ENCODE measurements around the gene OLIG1. TPM values are rescaled to one million over a fixed set of nuclear protein-coding genes. Genes with fewer than 3 reads are reported as not detected.

The OLIG1 gene
- total and polyA plus RNA-seq, 2 donors: 0.05 to 0.14 TPM

DNA sequence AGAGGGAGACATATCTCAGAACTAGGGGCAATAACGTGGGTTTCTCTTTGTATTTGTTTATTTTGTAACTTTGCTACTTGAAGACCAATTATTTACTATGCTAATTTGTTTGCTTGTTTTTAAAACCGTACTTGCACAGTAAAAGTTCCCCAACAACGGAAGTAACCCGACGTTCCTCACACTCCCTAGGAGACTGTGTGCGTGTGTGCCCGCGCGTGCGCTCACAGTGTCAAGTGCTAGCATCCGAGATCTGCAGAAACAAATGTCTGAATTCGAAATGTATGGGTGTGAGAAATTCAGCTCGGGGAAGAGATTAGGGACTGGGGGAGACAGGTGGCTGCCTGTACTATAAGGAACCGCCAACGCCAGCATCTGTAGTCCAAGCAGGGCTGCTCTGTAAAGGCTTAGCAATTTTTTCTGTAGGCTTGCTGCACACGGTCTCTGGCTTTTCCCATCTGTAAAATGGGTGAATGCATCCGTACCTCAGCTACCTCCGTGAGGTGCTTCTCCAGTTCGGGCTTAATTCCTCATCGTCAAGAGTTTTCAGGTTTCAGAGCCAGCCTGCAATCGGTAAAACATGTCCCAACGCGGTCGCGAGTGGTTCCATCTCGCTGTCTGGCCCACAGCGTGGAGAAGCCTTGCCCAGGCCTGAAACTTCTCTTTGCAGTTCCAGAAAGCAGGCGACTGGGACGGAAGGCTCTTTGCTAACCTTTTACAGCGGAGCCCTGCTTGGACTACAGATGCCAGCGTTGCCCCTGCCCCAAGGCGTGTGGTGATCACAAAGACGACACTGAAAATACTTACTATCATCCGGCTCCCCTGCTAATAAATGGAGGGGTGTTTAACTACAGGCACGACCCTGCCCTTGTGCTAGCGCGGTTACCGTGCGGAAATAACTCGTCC is 45.5 kb upstream of the OLIG1 start:
- Histone ChIP-seq H3K36me3 (ENCODE audit: control insufficient read depth in 2 of 2, insufficient read depth in 2 of 2, low read length in 1 of 2) (no peaks in the 10 kb centered on the region), H3K4me3 (ENCODE audit: low read length in 2 of 2) (no peak overlapping the region), H3K27me3 (ENCODE audit: control insufficient read depth in 2 of 2, insufficient read depth in 1 of 2, low read length in 1 of 2) (peaks cover 97 to 99% of the 10 kb centered on the region in 2 donors), H3K4me1 (ENCODE audit: control insufficient read depth in 2 of 2, insufficient read depth in 2 of 2, low read length in 2 of 2) (peaks cover 0 to 7% of the 10 kb centered on the region in 2 donors), H3K27ac (ENCODE audit: low read depth in 1 of 2, low read length in 1 of 2) (no peak overlapping the region), H3K9me3 (ENCODE audit: control insufficient read depth in 2 of 2, insufficient read depth in 1 of 2, low read length in 1 of 2) (peaks cover 4 to 8% of the 10 kb centered on the region in 2 donors)
- 12% methylated on average over 40 of the region's 40 CpGs for WGBS
- peak in 1 of 9 donors; percentile 32 for DNase-seq (ENCODE audit: low read depth in 6 of 9, low spot score in 9 of 9)

DNA sequence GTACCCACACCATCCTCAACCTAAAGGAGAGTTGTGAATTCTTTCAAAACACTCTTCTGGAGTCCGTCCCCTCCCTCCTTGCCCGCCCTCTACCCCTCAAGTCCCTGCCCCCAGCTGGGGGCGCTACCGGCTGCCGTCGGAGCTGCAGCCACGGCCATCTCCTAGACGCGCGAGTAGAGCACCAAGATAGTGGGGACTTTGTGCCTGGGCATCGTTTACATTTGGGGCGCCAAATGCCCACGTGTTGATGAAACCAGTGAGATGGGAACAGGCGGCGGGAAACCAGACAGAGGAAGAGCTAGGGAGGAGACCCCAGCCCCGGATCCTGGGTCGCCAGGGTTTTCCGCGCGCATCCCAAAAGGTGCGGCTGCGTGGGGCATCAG is 44.8 kb upstream of the OLIG1 start:
- 10% methylated on average over 22 of the region's 22 CpGs for WGBS
- peaks cover 97 to 99% of the 10 kb centered on the region in 2 donors for H3K27me3 ChIP-seq (ENCODE audit: control insufficient read depth in 2 of 2, insufficient read depth in 1 of 2, low read length in 1 of 2)
- no peak overlapping the region for H3K27ac ChIP-seq (ENCODE audit: low read depth in 1 of 2, low read length in 1 of 2)
- H3K4me3 ChIP-seq (ENCODE audit: low read length in 2 of 2): no peak overlapping the region
- peaks cover 4 to 8% of the 10 kb centered on the region in 2 donors for H3K9me3 ChIP-seq (ENCODE audit: control insufficient read depth in 2 of 2, insufficient read depth in 1 of 2, low read length in 1 of 2)
- H3K4me1 ChIP-seq (ENCODE audit: control insufficient read depth in 2 of 2, insufficient read depth in 2 of 2, low read length in 2 of 2): peaks cover 0 to 8% of the 10 kb centered on the region in 2 donors
- no peaks in the 10 kb centered on the region for H3K36me3 ChIP-seq (ENCODE audit: control insufficient read depth in 2 of 2, insufficient read depth in 2 of 2, low read length in 1 of 2)
- DNase-seq (ENCODE audit: low read depth in 6 of 9, low spot score in 9 of 9): no peak

GRCh38 chr21:33025489-33026442 is 44.2 kb upstream of the OLIG1 start, which contains the start of gene OLIG2:
TSS of gene OLIG2 (plus strand) at chr21:33025935. CDS start at chr21:33026863, 928 bp downstream.
- Histone ChIP-seq H3K9me3 (ENCODE audit: control insufficient read depth in 2 of 2, insufficient read depth in 1 of 2, low read length in 1 of 2) (peaks cover 4 to 8% of the 10 kb centered on the region in 2 donors), H3K4me3 (ENCODE audit: low read length in 2 of 2) (no peak within 1 kb of the TSS), H3K27ac (ENCODE audit: low read depth in 1 of 2, low read length in 1 of 2) (no peak within 1 kb of the TSS), H3K4me1 (ENCODE audit: control insufficient read depth in 2 of 2, insufficient read depth in 2 of 2, low read length in 2 of 2) (peaks cover 0 to 8% of the 10 kb centered on the region in 2 donors), H3K27me3 (ENCODE audit: control insufficient read depth in 2 of 2, insufficient read depth in 1 of 2, low read length in 1 of 2) (peaks cover 97 to 99% of the 10 kb centered on the region in 2 donors), H3K36me3 (ENCODE audit: control insufficient read depth in 2 of 2, insufficient read depth in 2 of 2, low read length in 1 of 2) (no peaks in the 10 kb centered on the region)
- 4% methylated on average over 59 of the region's 59 CpGs for WGBS
- DNase-seq (ENCODE audit: low read depth in 6 of 9, low spot score in 9 of 9): no peak

DNA sequence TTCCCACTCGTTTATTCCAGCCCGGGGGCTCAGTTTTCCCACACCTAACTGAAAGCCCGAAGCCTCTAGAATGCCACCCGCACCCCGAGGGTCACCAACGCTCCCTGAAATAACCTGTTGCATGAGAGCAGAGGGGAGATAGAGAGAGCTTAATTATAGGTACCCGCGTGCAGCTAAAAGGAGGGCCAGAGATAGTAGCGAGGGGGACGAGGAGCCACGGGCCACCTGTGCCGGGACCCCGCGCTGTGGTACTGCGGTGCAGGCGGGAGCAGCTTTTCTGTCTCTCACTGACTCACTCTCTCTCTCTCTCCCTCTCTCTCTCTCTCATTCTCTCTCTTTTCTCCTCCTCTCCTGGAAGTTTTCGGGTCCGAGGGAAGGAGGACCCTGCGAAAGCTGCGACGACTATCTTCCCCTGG is 43.5 kb upstream of the OLIG1 start:
- H3K4me3 ChIP-seq (ENCODE audit: low read length in 2 of 2): no peak overlapping the region
- peaks cover 4 to 8% of the 10 kb centered on the region in 2 donors for H3K9me3 ChIP-seq (ENCODE audit: control insufficient read depth in 2 of 2, insufficient read depth in 1 of 2, low read length in 1 of 2)
- no peak for DNase-seq (ENCODE audit: low read depth in 6 of 9, low spot score in 9 of 9)
- H3K27me3 ChIP-seq (ENCODE audit: control insufficient read depth in 2 of 2, insufficient read depth in 1 of 2, low read length in 1 of 2): peaks cover 96 to 99% of the 10 kb centered on the region in 2 donors
- peaks cover 0 to 8% of the 10 kb centered on the region in 2 donors for H3K4me1 ChIP-seq (ENCODE audit: control insufficient read depth in 2 of 2, insufficient read depth in 2 of 2, low read length in 2 of 2)
- no peak overlapping the region for H3K27ac ChIP-seq (ENCODE audit: low read depth in 1 of 2, low read length in 1 of 2)
- H3K36me3 ChIP-seq (ENCODE audit: control insufficient read depth in 2 of 2, insufficient read depth in 2 of 2, low read length in 1 of 2): no peaks in the 10 kb centered on the region
- 6% methylated on average over 21 of the region's 21 CpGs for WGBS

GRCh38 chr21:33026878-33027400 is 43.0 kb upstream of the OLIG1 start:
- 6% methylated on average over 54 of the region's 54 CpGs for WGBS
- DNase-seq (ENCODE audit: low read depth in 6 of 9, low spot score in 9 of 9): no peak
- H3K27me3 ChIP-seq (ENCODE audit: control insufficient read depth in 2 of 2, insufficient read depth in 1 of 2, low read length in 1 of 2): peaks cover 96 to 99% of the 10 kb centered on the region in 2 donors
- H3K4me3 ChIP-seq (ENCODE audit: low read length in 2 of 2): no peak overlapping the region
- H3K36me3 ChIP-seq (ENCODE audit: control insufficient read depth in 2 of 2, insufficient read depth in 2 of 2, low read length in 1 of 2): no peaks in the 10 kb centered on the region
- peaks cover 0 to 8% of the 10 kb centered on the region in 2 donors for H3K4me1 ChIP-seq (ENCODE audit: control insufficient read depth in 2 of 2, insufficient read depth in 2 of 2, low read length in 2 of 2)
- H3K27ac ChIP-seq (ENCODE audit: low read depth in 1 of 2, low read length in 1 of 2): no peak overlapping the region
- H3K9me3 ChIP-seq (ENCODE audit: control insufficient read depth in 2 of 2, insufficient read depth in 1 of 2, low read length in 1 of 2): peaks cover 4 to 8% of the 10 kb centered on the region in 2 donors

- peaks cover 0 to 8% of the 10 kb centered on the region in 2 donors for H3K4me1 ChIP-seq (ENCODE audit: control insufficient read depth in 2 of 2, insufficient read depth in 2 of 2, low read length in 2 of 2)
- DNase-seq (ENCODE audit: low read depth in 6 of 9, low spot score in 9 of 9): no peak
- peaks cover 4 to 8% of the 10 kb centered on the region in 2 donors for H3K9me3 ChIP-seq (ENCODE audit: control insufficient read depth in 2 of 2, insufficient read depth in 1 of 2, low read length in 1 of 2)
- 3% methylated on average over 85 of the region's 85 CpGs for WGBS
- no peak overlapping the region for H3K4me3 ChIP-seq (ENCODE audit: low read length in 2 of 2)
- H3K36me3 ChIP-seq (ENCODE audit: control insufficient read depth in 2 of 2, insufficient read depth in 2 of 2, low read length in 1 of 2): no peaks in the 10 kb centered on the region
- H3K27ac ChIP-seq (ENCODE audit: low read depth in 1 of 2, low read length in 1 of 2): no peak overlapping the region
- peaks cover 95 to 99% of the 10 kb centered on the region in 2 donors for H3K27me3 ChIP-seq (ENCODE audit: control insufficient read depth in 2 of 2, insufficient read depth in 1 of 2, low read length in 1 of 2)
These were observed 42.3 kb upstream of the OLIG1 start for GRCh38 chr21:33027401-33028286.

- H3K36me3 ChIP-seq (ENCODE audit: control insufficient read depth in 2 of 2, insufficient read depth in 2 of 2, low read length in 1 of 2): no peaks in the 10 kb centered on the region
- no peak overlapping the region for H3K27ac ChIP-seq (ENCODE audit: low read depth in 1 of 2, low read length in 1 of 2)
- 6% methylated on average over 15 of the region's 15 CpGs for WGBS
- H3K9me3 ChIP-seq (ENCODE audit: control insufficient read depth in 2 of 2, insufficient read depth in 1 of 2, low read length in 1 of 2): peaks cover 4 to 7% of the 10 kb centered on the region in 2 donors
- H3K4me1 ChIP-seq (ENCODE audit: control insufficient read depth in 2 of 2, insufficient read depth in 2 of 2, low read length in 2 of 2): peaks cover 0 to 8% of the 10 kb centered on the region in 2 donors
- H3K4me3 ChIP-seq (ENCODE audit: low read length in 2 of 2): no peak overlapping the region
- H3K27me3 ChIP-seq (ENCODE audit: control insufficient read depth in 2 of 2, insufficient read depth in 1 of 2, low read length in 1 of 2): peaks cover 94 to 99% of the 10 kb centered on the region in 2 donors
- DNase-seq (ENCODE audit: low read depth in 6 of 9, low spot score in 9 of 9): no peak
These were observed 41.7 kb upstream of the OLIG1 start for GRCh38 chr21:33028287-33028670.

GRCh38 chr21:33028773-33029384 is 41.1 kb upstream of the OLIG1 start:
- H3K4me1 ChIP-seq (ENCODE audit: control insufficient read depth in 2 of 2, insufficient read depth in 2 of 2, low read length in 2 of 2): peaks cover 0 to 4% of the 10 kb centered on the region in 2 donors
- 3% methylated on average over 28 of the region's 28 CpGs for WGBS
- no peak overlapping the region for H3K27ac ChIP-seq (ENCODE audit: low read depth in 1 of 2, low read length in 1 of 2)
- peak in 2 of 9 donors; percentile 22 to 46 for DNase-seq (ENCODE audit: low read depth in 6 of 9, low spot score in 9 of 9)
- no peaks in the 10 kb centered on the region for H3K36me3 ChIP-seq (ENCODE audit: control insufficient read depth in 2 of 2, insufficient read depth in 2 of 2, low read length in 1 of 2)
- peaks cover 3 to 4% of the 10 kb centered on the region in 2 donors for H3K9me3 ChIP-seq (ENCODE audit: control insufficient read depth in 2 of 2, insufficient read depth in 1 of 2, low read length in 1 of 2)
- no peak overlapping the region for H3K4me3 ChIP-seq (ENCODE audit: low read length in 2 of 2)
- H3K27me3 ChIP-seq (ENCODE audit: control insufficient read depth in 2 of 2, insufficient read depth in 1 of 2, low read length in 1 of 2): peaks cover 94 to 99% of the 10 kb centered on the region in 2 donors

Measured in thymus (tissue), 11 donors.